ENCODE measurements around the gene CCNA2. TPM values are rescaled to one million over a fixed set of nuclear protein-coding genes. Genes with fewer than 3 reads are reported as not detected.

The CCNA2 gene
- total and polyA plus RNA-seq, 8 donors = 3.5 to 63.7 (median 30.1) TPM

GRCh38 chr4:121792966-121793365 lies 30.7 kb downstream of the CCNA2 start:
- no peaks in the 10 kb centered on the region for H3K9me3 ChIP-seq
- H3K27me3 ChIP-seq = no peaks in the 10 kb centered on the region
- ATAC-seq (no peak), DNase-seq (no peak)
- no peaks in the 10 kb centered on the region for H3K36me3 ChIP-seq
- TF ChIP-seq CTCF (IDR thresholded peaks at IDR 0.05) = no peak
- intact Hi-C loops (cut with DNase I) = no loop called here
- H3K4me1 ChIP-seq = no peaks in the 10 kb centered on the region
- H3K27ac ChIP-seq = no peak overlapping the region
- H3K4me3 ChIP-seq = no peak overlapping the region

- intact Hi-C loops (cut with DNase I) = no loop called here
- Histone ChIP-seq H3K4me3 (no peak overlapping the region), H3K27me3 (no peaks in the 10 kb centered on the region), H3K36me3 (no peaks in the 10 kb centered on the region), H3K4me1 (no peaks in the 10 kb centered on the region), H3K9me3 (no peaks in the 10 kb centered on the region), H3K27ac (no peak overlapping the region)
- no peak for ATAC-seq
- DNase-seq = no peak
- no peak for TF ChIP-seq CTCF (IDR thresholded peaks at IDR 0.05)
Observed at GRCh38 chr4:121791481-121791880, 32.2 kb downstream of the CCNA2 start.

- H3K27me3 ChIP-seq = no peaks in the 10 kb centered on the region
- H3K36me3 ChIP-seq = no peaks in the 10 kb centered on the region
- H3K9me3 ChIP-seq = no peaks in the 10 kb centered on the region
- TF ChIP-seq CTCF (IDR thresholded peaks at IDR 0.05) = no peak
- no peak overlapping the region for H3K4me3 ChIP-seq
- ATAC-seq = no peak
- intact Hi-C loops (cut with DNase I) = no loop called here
- no peak overlapping the region for H3K27ac ChIP-seq
- no peaks in the 10 kb centered on the region for H3K4me1 ChIP-seq
- no peak for DNase-seq
Observed at GRCh38 chr4:121790976-121791375, 32.7 kb downstream of the CCNA2 start.

GRCh38 chr4:121789960-121790829 lies 33.5 kb downstream of the CCNA2 start:
- no peaks in the 10 kb centered on the region for H3K36me3 ChIP-seq
- no peak overlapping the region for H3K4me3 ChIP-seq
- intact Hi-C loops (cut with DNase I) = no loop called here
- ATAC-seq (no peak), DNase-seq (no peak)
- no peaks in the 10 kb centered on the region for H3K9me3 ChIP-seq
- H3K27me3 ChIP-seq = no peaks in the 10 kb centered on the region
- H3K27ac ChIP-seq = no peak overlapping the region
- TF ChIP-seq CTCF (IDR thresholded peaks at IDR 0.05) = no peak
- H3K4me1 ChIP-seq = no peaks in the 10 kb centered on the region

- Histone ChIP-seq H3K4me3 (no peak overlapping the region), H3K4me1 (no peaks in the 10 kb centered on the region), H3K9me3 (peaks cover 0 to under 1% of the 10 kb centered on the region in 2 donors), H3K36me3 (no peaks in the 10 kb centered on the region), H3K27me3 (no peaks in the 10 kb centered on the region), H3K27ac (no peak overlapping the region)
- ATAC-seq (no peak), DNase-seq (no peak)
- no peak for TF ChIP-seq CTCF (IDR thresholded peaks at IDR 0.05)
- intact Hi-C loops (cut with DNase I) = no loop called here
Observed at GRCh38 chr4:121789455-121789854, 34.2 kb downstream of the CCNA2 start.
